ENCODE results near the gene MBD6.

The MBD6 gene

GRCh38 chr12:57527184-57527583 lies 4.6 kb downstream of the MBD6 start:
- no peak overlapping the region for H2AK5ac ChIP-seq (ENCODE audit: low read length)
- H3K79me1 ChIP-seq (ENCODE audit: low read length) = peaks cover 12% of the 10 kb centered on the region
- H2BK120ac ChIP-seq (ENCODE audit: insufficient read depth, low read length, poor library complexity) = no peak overlapping the region
- peaks cover 13% of the 10 kb centered on the region for H3K79me2 ChIP-seq (ENCODE audit: control insufficient read depth, insufficient read depth, low read length, poor library complexity)
- H3K9me3 ChIP-seq (ENCODE audit: insufficient read depth, low read depth, low read length) = no peaks in the 10 kb centered on the region
- no peak for DNase-seq
- no peak overlapping the region for H4K8ac ChIP-seq (ENCODE audit: low read depth, low read length)
- no peak overlapping the region for H3K9ac ChIP-seq (ENCODE audit: low read length)
- no peak overlapping the region for H3K27ac ChIP-seq (ENCODE audit: low read depth, low read length)
- H3K4ac ChIP-seq (ENCODE audit: low read depth, low read length) = no peak overlapping the region
- H2BK5ac ChIP-seq (ENCODE audit: low read depth, low read length, poor library complexity) = no peak overlapping the region
- no peak overlapping the region for H3K4me2 ChIP-seq (ENCODE audit: low read length)
- WGBS (ENCODE audit: extremely low coverage, insufficient coverage, insufficient read length) = no CpG with 5 or more reads among the region's 5 CpGs
- no peak overlapping the region for H4K12ac ChIP-seq (ENCODE audit: low read depth, low read length)
- peaks cover 67 to 77% of the 10 kb centered on the region in 2 experiments for H3K36me3 ChIP-seq (ENCODE audit: control insufficient read depth in 1 of 2, insufficient read depth in 2 of 2, low read length in 2 of 2)
- no peaks in the 10 kb centered on the region for H3K27me3 ChIP-seq (ENCODE audit: insufficient read depth, low read length)
- no peak overlapping the region for H2AFZ ChIP-seq (ENCODE audit: insufficient read depth, low read length, poor library complexity)
- H4K91ac ChIP-seq (ENCODE audit: low read depth, low read length) = no peak overlapping the region
- peaks cover 10 to 19% of the 10 kb centered on the region in 2 experiments for H3K4me1 ChIP-seq (ENCODE audit: control insufficient read depth in 1 of 2, insufficient read depth in 2 of 2, low read length in 2 of 2)
- H3K14ac ChIP-seq (ENCODE audit: low read length) = no peak overlapping the region
- no peak overlapping the region for H3K4me3 ChIP-seq (ENCODE audit: low read depth, low read length)
- no peak overlapping the region for H3K23ac ChIP-seq (ENCODE audit: low read length)
- no peak overlapping the region for H2BK12ac ChIP-seq (ENCODE audit: low read length)
- H3K18ac ChIP-seq (ENCODE audit: low read length) = no peak overlapping the region

GRCh38 chr12:57528176-57528575 lies 5.6 kb downstream of the MBD6 start:
- Histone ChIP-seq H3K14ac (ENCODE audit: low read length) (no peak overlapping the region), H3K4ac (ENCODE audit: low read depth, low read length) (no peak overlapping the region), H3K4me3 (ENCODE audit: low read depth, low read length) (no peak overlapping the region), H2AFZ (ENCODE audit: insufficient read depth, low read length, poor library complexity) (no peak overlapping the region), H4K12ac (ENCODE audit: low read depth, low read length) (no peak overlapping the region), H3K18ac (ENCODE audit: low read length) (no peak overlapping the region), H3K79me2 (ENCODE audit: control insufficient read depth, insufficient read depth, low read length, poor library complexity) (peaks cover 9% of the 10 kb centered on the region), H2BK120ac (ENCODE audit: insufficient read depth, low read length, poor library complexity) (no peak overlapping the region), H4K8ac (ENCODE audit: low read depth, low read length) (no peak overlapping the region), H2BK5ac (ENCODE audit: low read depth, low read length, poor library complexity) (no peak overlapping the region), H3K23ac (ENCODE audit: low read length) (no peak overlapping the region), H3K79me1 (ENCODE audit: low read length) (peaks cover 3% of the 10 kb centered on the region), H3K4me2 (ENCODE audit: low read length) (no peak overlapping the region), H3K36me3 (ENCODE audit: control insufficient read depth in 1 of 2, insufficient read depth in 2 of 2, low read length in 2 of 2) (peaks cover 74 to 87% of the 10 kb centered on the region in 2 experiments), H2BK12ac (ENCODE audit: low read length) (no peak overlapping the region), H3K27me3 (ENCODE audit: insufficient read depth, low read length) (no peaks in the 10 kb centered on the region), H4K91ac (ENCODE audit: low read depth, low read length) (no peak overlapping the region), H3K9me3 (ENCODE audit: insufficient read depth, low read depth, low read length) (no peaks in the 10 kb centered on the region), H3K9ac (ENCODE audit: low read length) (no peak overlapping the region), H3K4me1 (ENCODE audit: control insufficient read depth in 1 of 2, insufficient read depth in 2 of 2, low read length in 2 of 2) (peaks cover 10 to 17% of the 10 kb centered on the region in 2 experiments), H2AK5ac (ENCODE audit: low read length) (no peak overlapping the region), H3K27ac (ENCODE audit: low read depth, low read length) (no peak overlapping the region)
- no peak for DNase-seq
- no CpG with 5 or more reads among the region's 12 CpGs for WGBS (ENCODE audit: extremely low coverage, insufficient coverage, insufficient read length)

DNA sequence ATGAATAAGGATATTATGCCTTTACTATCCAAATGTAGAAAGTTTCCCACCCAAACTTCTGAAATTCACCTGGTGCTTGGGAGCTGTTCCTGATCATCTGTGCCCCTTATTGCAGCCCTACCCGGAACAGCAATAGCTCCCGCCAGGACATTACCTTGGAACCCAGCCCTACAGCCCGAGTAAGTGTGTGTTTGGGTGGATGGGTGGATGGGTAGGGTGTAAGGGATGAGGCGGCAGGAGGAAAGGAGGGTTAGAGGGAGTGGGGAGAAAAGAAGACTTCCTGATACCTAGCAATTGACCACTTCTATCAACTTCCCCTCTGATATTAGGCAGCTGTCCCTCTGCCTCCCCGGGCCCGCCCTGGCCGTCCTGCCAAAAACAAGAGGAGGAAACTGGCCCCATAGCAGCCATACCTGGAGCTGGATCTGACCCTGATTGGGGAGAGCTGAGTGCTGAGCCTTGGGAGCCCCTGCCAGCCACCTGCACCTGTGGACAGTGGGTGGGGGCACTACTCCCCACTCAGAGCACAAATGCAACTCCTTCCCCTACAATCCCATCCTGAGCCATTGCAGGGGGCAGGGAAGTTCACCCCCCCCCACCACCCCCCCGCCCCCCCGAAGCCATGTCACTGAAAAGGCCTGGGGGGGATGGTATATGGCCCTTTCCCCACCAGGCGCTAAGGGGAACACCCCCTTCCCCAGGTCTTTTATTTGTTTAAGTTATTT lies 6.4 kb downstream of the MBD6 start:
- no peak overlapping the region for H3K27ac ChIP-seq (ENCODE audit: low read depth, low read length)
- no peaks in the 10 kb centered on the region for H3K27me3 ChIP-seq (ENCODE audit: insufficient read depth, low read length)
- no peak overlapping the region for H2AFZ ChIP-seq (ENCODE audit: insufficient read depth, low read length, poor library complexity)
- no peak overlapping the region for H3K4me2 ChIP-seq (ENCODE audit: low read length)
- no peak overlapping the region for H3K9ac ChIP-seq (ENCODE audit: low read length)
- H3K79me1 ChIP-seq (ENCODE audit: low read length) = no peaks in the 10 kb centered on the region
- no peak overlapping the region for H4K91ac ChIP-seq (ENCODE audit: low read depth, low read length)
- H3K4me3 ChIP-seq (ENCODE audit: low read depth, low read length) = no peak overlapping the region
- H2AK5ac ChIP-seq (ENCODE audit: low read length) = no peak overlapping the region
- no CpG with 5 or more reads among the region's 10 CpGs for WGBS (ENCODE audit: extremely low coverage, insufficient coverage, insufficient read length)
- H3K18ac ChIP-seq (ENCODE audit: low read length) = no peak overlapping the region
- no peak overlapping the region for H2BK120ac ChIP-seq (ENCODE audit: insufficient read depth, low read length, poor library complexity)
- no peak overlapping the region for H3K14ac ChIP-seq (ENCODE audit: low read length)
- no peak overlapping the region for H2BK12ac ChIP-seq (ENCODE audit: low read length)
- H2BK5ac ChIP-seq (ENCODE audit: low read depth, low read length, poor library complexity) = no peak overlapping the region
- H3K9me3 ChIP-seq (ENCODE audit: insufficient read depth, low read depth, low read length) = no peaks in the 10 kb centered on the region
- H3K4me1 ChIP-seq (ENCODE audit: control insufficient read depth in 1 of 2, insufficient read depth in 2 of 2, low read length in 2 of 2) = peaks cover 4 to 11% of the 10 kb centered on the region in 2 experiments
- H3K36me3 ChIP-seq (ENCODE audit: control insufficient read depth in 1 of 2, insufficient read depth in 2 of 2, low read length in 2 of 2) = peaks cover 79 to 90% of the 10 kb centered on the region in 2 experiments
- no peak for DNase-seq
- no peak overlapping the region for H4K12ac ChIP-seq (ENCODE audit: low read depth, low read length)
- no peak overlapping the region for H4K8ac ChIP-seq (ENCODE audit: low read depth, low read length)
- peaks cover 2% of the 10 kb centered on the region for H3K79me2 ChIP-seq (ENCODE audit: control insufficient read depth, insufficient read depth, low read length, poor library complexity)
- H3K23ac ChIP-seq (ENCODE audit: low read length) = no peak overlapping the region
- no peak overlapping the region for H3K4ac ChIP-seq (ENCODE audit: low read depth, low read length)

GRCh38 chr12:57529831-57530230 lies 7.2 kb downstream of the MBD6 start:
- H4K8ac ChIP-seq (ENCODE audit: low read depth, low read length) = no peak overlapping the region
- no peak overlapping the region for H2BK120ac ChIP-seq (ENCODE audit: insufficient read depth, low read length, poor library complexity)
- no peaks in the 10 kb centered on the region for H3K9me3 ChIP-seq (ENCODE audit: insufficient read depth, low read depth, low read length)
- H3K27ac ChIP-seq (ENCODE audit: low read depth, low read length) = peak overlapping the region; percentile 46
- H3K4me1 ChIP-seq (ENCODE audit: control insufficient read depth in 1 of 2, insufficient read depth in 2 of 2, low read length in 2 of 2) = peaks cover 0 to 6% of the 10 kb centered on the region in 2 experiments
- peaks cover 79 to 92% of the 10 kb centered on the region in 2 experiments for H3K36me3 ChIP-seq (ENCODE audit: control insufficient read depth in 1 of 2, insufficient read depth in 2 of 2, low read length in 2 of 2)
- no peaks in the 10 kb centered on the region for H3K27me3 ChIP-seq (ENCODE audit: insufficient read depth, low read length)
- no peak overlapping the region for H3K4me3 ChIP-seq (ENCODE audit: low read depth, low read length)
- no peak overlapping the region for H3K18ac ChIP-seq (ENCODE audit: low read length)
- H2BK5ac ChIP-seq (ENCODE audit: low read depth, low read length, poor library complexity) = no peak overlapping the region
- WGBS (ENCODE audit: extremely low coverage, insufficient coverage, insufficient read length) = no CpG with 5 or more reads among the region's 6 CpGs
- peak in 1 of 2 donors; percentile 45 for DNase-seq
- H3K79me2 ChIP-seq (ENCODE audit: control insufficient read depth, insufficient read depth, low read length, poor library complexity) = no peaks in the 10 kb centered on the region
- no peaks in the 10 kb centered on the region for H3K79me1 ChIP-seq (ENCODE audit: low read length)
- H4K12ac ChIP-seq (ENCODE audit: low read depth, low read length) = no peak overlapping the region
- H3K14ac ChIP-seq (ENCODE audit: low read length) = no peak overlapping the region
- H2AK5ac ChIP-seq (ENCODE audit: low read length) = no peak overlapping the region
- H3K4ac ChIP-seq (ENCODE audit: low read depth, low read length) = no peak overlapping the region
- no peak overlapping the region for H2BK12ac ChIP-seq (ENCODE audit: low read length)
- no peak overlapping the region for H4K91ac ChIP-seq (ENCODE audit: low read depth, low read length)
- H3K4me2 ChIP-seq (ENCODE audit: low read length) = no peak overlapping the region
- H3K23ac ChIP-seq (ENCODE audit: low read length) = no peak overlapping the region
- H3K9ac ChIP-seq (ENCODE audit: low read length) = no peak overlapping the region
- H2AFZ ChIP-seq (ENCODE audit: insufficient read depth, low read length, poor library complexity) = no peak overlapping the region

Data from trophoblast cell (in vitro differentiated cells and primary cell).